GM18951 (cell line): ENCODE measurements around the gene MUC6.

Source experiments
- POLR2A ChIP-seq: IDR thresholded peaks from 4 replicates; pipeline ENCODE4 v1.6.1; 2011; ENCODE audit warnings: mild to moderate bottlenecking; ENCODE audit not compliant: insufficient read length, insufficient read depth; ENCODE audit errors: extremely low read depth
- in situ Hi-C: fragments of 300-500 bp; cut with MboI; formaldehyde crosslinking; loops from one replicate; pipeline ENCODE4 v1.12.0; 2022; ENCODE audit warnings: low sequenced_read_pairs, mixed read lengths, inconsistent platforms; ENCODE audit not compliant: unreplicated experiment

The MUC6 gene

GRCh38 chr11:1075341-1075911 lies 38.9 kb upstream of the MUC6 start:
- TF ChIP-seq POLR2A = no peak
- in situ Hi-C loops = no loop called here

- in situ Hi-C loops = no loop called here
- TF ChIP-seq POLR2A = no peak
These were observed 38.0 kb upstream of the MUC6 start, which contains the start of gene MUC2 for GRCh38 chr11:1074244-1075221. Gene MUC2, plus strand, starts transcription at chr11:1074874.

GRCh38 chr11:1073851-1074243 lies 37.3 kb upstream of the MUC6 start:
- in situ Hi-C loops = no loop called here
- no peak for TF ChIP-seq POLR2A

GRCh38 chr11:1073261-1073724 lies 36.8 kb upstream of the MUC6 start:
- no peak for TF ChIP-seq POLR2A
- in situ Hi-C loops = no loop called here

- in situ Hi-C loops = no loop called here
- TF ChIP-seq POLR2A = no peak
These were observed 36.3 kb upstream of the MUC6 start for GRCh38 chr11:1072821-1073231.

GRCh38 chr11:1072116-1072820 lies 35.8 kb upstream of the MUC6 start:
- TF ChIP-seq POLR2A = no peak
- in situ Hi-C loops = no loop called here

- TF ChIP-seq POLR2A = no peak
- in situ Hi-C loops = no loop called here
These were observed 35.1 kb upstream of the MUC6 start for GRCh38 chr11:1071571-1072115.

GRCh38 chr11:1070594-1071462 lies 34.3 kb upstream of the MUC6 start:
- in situ Hi-C loops = no loop called here
- TF ChIP-seq POLR2A = no peak

GRCh38 chr11:1069740-1070139 lies 33.2 kb upstream of the MUC6 start:
- in situ Hi-C loops = no loop called here
- no peak for TF ChIP-seq POLR2A

GRCh38 chr11:1067812-1068496 lies 31.4 kb upstream of the MUC6 start:
- TF ChIP-seq POLR2A = no peak
- in situ Hi-C loops = no loop called here

GRCh38 chr11:1064167-1064566 lies 27.6 kb upstream of the MUC6 start:
- in situ Hi-C loops = no loop called here
- TF ChIP-seq POLR2A = no peak
